HepG2 (cell line): ENCODE data around the gene TPX2. TPM values are rescaled to one million over a fixed set of nuclear protein-coding genes. Genes with fewer than 3 reads are reported as not detected.

Source experiments
- BRD4 ChIP-seq: sonication (generic); formaldehyde crosslinking; IDR thresholded peaks from 2 replicates; pipeline ENCODE4 v1.4.0; 2020; ENCODE audit warnings: missing genetic modification reagents
- CEBPG ChIP-seq: IDR thresholded peaks from 2 replicates; pipeline ENCODE4 v1.6.1; 2016
- CREB1 ChIP-seq, 2 experiments: fragments of 450-650 bp in 1 of 2; IDR thresholded peaks; 2 replicates each; pipeline ENCODE4 v1.6.1; 2016 to 2017; ENCODE audit warnings: control low read depth in 1 of 2, mild to moderate bottlenecking in 1 of 2, missing compliant biosample characterization in 1 of 2, missing genetic modification characterization in 1 of 2
- CREM ChIP-seq, 2 experiments: sonication (generic) in 1 of 2; formaldehyde crosslinking in 1 of 2; IDR thresholded peaks; 2 replicates each; pipeline versions ENCODE4 v1.4.0 to v1.6.1; 2016 to 2020; ENCODE audit warnings: antibody characterized with exemption in 1 of 2, mild to moderate bottlenecking in 1 of 2, missing genetic modification reagents in 1 of 2
- EHMT2 ChIP-seq: fragments of 200-600 bp; sonication (generic); IDR thresholded peaks from 2 replicates; pipeline ENCODE4 v1.7.0; 2017; ENCODE audit warnings: antibody characterized with exemption, low read depth, low read length, borderline replicate concordance
- ELF4 ChIP-seq: sonication (generic); formaldehyde crosslinking; IDR thresholded peaks from 2 replicates; pipeline ENCODE4 v1.5.0; 2020; ENCODE audit warnings: missing genetic modification reagents, mild to moderate bottlenecking, moderate library complexity, borderline replicate concordance
- HDAC2 ChIP-seq: sonication (generic); formaldehyde crosslinking; IDR thresholded peaks from 2 replicates; pipeline ENCODE4 v1.4.0; 2020; ENCODE audit warnings: missing genetic modification reagents
- MXI1 ChIP-seq: IDR thresholded peaks from 3 replicates; pipeline ENCODE4 v1.6.1; 2012; ENCODE audit warnings: low read depth, low read length, inconsistent platforms, borderline replicate concordance
- PHF21A ChIP-seq: sonication (generic); formaldehyde crosslinking; IDR thresholded peaks from 2 replicates; pipeline ENCODE4 v1.5.0; 2020; ENCODE audit warnings: mild to moderate bottlenecking, missing genetic modification reagents
- POLR2A ChIP-seq, 2 experiments: IDR thresholded peaks; 2 replicates each; pipeline ENCODE4 v1.6.1; 2011; ENCODE audit warnings: low read depth in 2 of 2, low read length in 2 of 2, mild to moderate bottlenecking in 1 of 2, moderate library complexity in 1 of 2; ENCODE audit not compliant: insufficient read depth in 1 of 2
- PRPF4 ChIP-seq: fragments of 200-400 bp; formaldehyde crosslinking; IDR thresholded peaks from 2 replicates; pipeline ENCODE4 v1.6.1; 2016; ENCODE audit warnings: low read length, low read depth; ENCODE audit not compliant: poor library complexity, severe bottlenecking
- SP1 ChIP-seq, 2 experiments: fragments of 450-650 bp in 1 of 2; sonication (generic) in 1 of 2; formaldehyde crosslinking in 1 of 2; IDR thresholded peaks; 2 replicates each; pipeline versions ENCODE4 v1.4.0 to v1.6.1; 2016 to 2020; ENCODE audit warnings: missing genetic modification reagents in 1 of 2
- SRY ChIP-seq: sonication (generic); formaldehyde crosslinking; IDR thresholded peaks from 2 replicates; pipeline ENCODE4 v1.8.0; 2022; ENCODE audit warnings: mild to moderate bottlenecking, missing genetic modification reagents
- SSRP1 ChIP-seq: IDR thresholded peaks from 2 replicates; pipeline ENCODE4 v1.6.1; 2016; ENCODE audit warnings: control low read depth
- TAF1 ChIP-seq: sonication (generic); formaldehyde crosslinking; IDR thresholded peaks from 2 replicates; pipeline ENCODE4 v1.4.0; 2020; ENCODE audit warnings: missing genetic modification reagents
- TBL1XR1 ChIP-seq: fragments of 150-350 bp; IDR thresholded peaks from 2 replicates; pipeline ENCODE4 v1.6.1; 2014; ENCODE audit warnings: borderline replicate concordance, low read length; ENCODE audit not compliant: partially characterized antibody
- ZBTB3 ChIP-seq: sonication (generic); formaldehyde crosslinking; IDR thresholded peaks from 2 replicates; pipeline ENCODE4 v1.4.0; 2020; ENCODE audit warnings: low read depth, mild to moderate bottlenecking, moderate library complexity, missing genetic modification reagents, borderline replicate concordance
- ZMYM2 ChIP-seq: sonication (generic); formaldehyde crosslinking; IDR thresholded peaks from 2 replicates; pipeline ENCODE4 v1.8.0; 2022; ENCODE audit warnings: mild to moderate bottlenecking, missing genetic modification reagents
- ZNF256 ChIP-seq: sonication (generic); formaldehyde crosslinking; conservative IDR thresholded peaks from 2 replicates; pipeline ENCODE4 v1.4.0; 2020; ENCODE audit warnings: missing genetic modification reagents
- ZNF496 ChIP-seq: sonication (generic); formaldehyde crosslinking; IDR thresholded peaks from 2 replicates; pipeline ENCODE4 v1.8.1; 2023; ENCODE audit warnings: mild to moderate bottlenecking, moderate library complexity, missing genetic modification reagents; ENCODE audit not compliant: insufficient replicate concordance
- ZNF567 ChIP-seq: sonication (generic); formaldehyde crosslinking; IDR thresholded peaks from 2 replicates; pipeline ENCODE4 v1.8.1; 2023; ENCODE audit warnings: mild to moderate bottlenecking, missing genetic modification reagents, borderline replicate concordance
- ZNF747 ChIP-seq: sonication (generic); formaldehyde crosslinking; IDR thresholded peaks from 2 replicates; pipeline ENCODE4 v1.8.1; 2023; ENCODE audit warnings: missing genetic modification reagents, mild to moderate bottlenecking, borderline replicate concordance
- ZNF768 ChIP-seq: sonication (generic); formaldehyde crosslinking; IDR thresholded peaks from 2 replicates; pipeline ENCODE4 v1.4.0; 2020; ENCODE audit warnings: missing genetic modification reagents
- ZNF850 ChIP-seq: sonication (generic); formaldehyde crosslinking; conservative IDR thresholded peaks from 2 replicates; pipeline ENCODE4 v1.9.0; 2021; ENCODE audit warnings: mild to moderate bottlenecking, missing genetic modification reagents
- polyA plus RNA-seq, 8 experiments: library from polyadenylated mRNA; depleted of rRNA in 3 of 8; stranded (reverse) in 7 of 8; unstranded in 1 of 8; fragments of >200 nt; fragmentation: Illumina TruSeq in 4 of 8; extraction: Trizol in 4 of 8; gene quantifications; 2 replicates each; pipeline versions ENCODE4 v1.2.1 to v1.2.3, GENCODE V29; 2011 to 2016; ENCODE audit warnings: low read depth in 4 of 8, missing spikeins in 1 of 8, mixed read lengths in 1 of 8; ENCODE audit not compliant: insufficient read depth in 1 of 8
- total RNA-seq, 5 experiments: library from RNA; depleted of rRNA; stranded (reverse); fragments of >200 nt; fragmentation: Illumina TruSeq; extraction: Trizol; gene quantifications; 2 replicates each; pipeline ENCODE4 v1.2.3, GENCODE V29; 2016; ENCODE audit warnings: low read depth in 1 of 5
- TF ChIP-seq, protein P1 (sequence below): sonication (generic); formaldehyde crosslinking; IDR thresholded peaks from 2 replicates; pipeline ENCODE4 v1.4.0; 2020; ENCODE audit warnings: missing genetic modification reagents
- TF ChIP-seq, protein P2 (sequence below): sonication (generic); formaldehyde crosslinking; IDR thresholded peaks from 2 replicates; pipeline ENCODE4 v1.4.0; 2020; ENCODE audit warnings: mild to moderate bottlenecking, missing genetic modification reagents

Gene TPX2
- total and polyA plus RNA-seq, 2 of the 13 experiments (the other 11 are each of a cell fraction or from before 2014, with no cell fraction given), result 34.3 to 124 TPM

DNA sequence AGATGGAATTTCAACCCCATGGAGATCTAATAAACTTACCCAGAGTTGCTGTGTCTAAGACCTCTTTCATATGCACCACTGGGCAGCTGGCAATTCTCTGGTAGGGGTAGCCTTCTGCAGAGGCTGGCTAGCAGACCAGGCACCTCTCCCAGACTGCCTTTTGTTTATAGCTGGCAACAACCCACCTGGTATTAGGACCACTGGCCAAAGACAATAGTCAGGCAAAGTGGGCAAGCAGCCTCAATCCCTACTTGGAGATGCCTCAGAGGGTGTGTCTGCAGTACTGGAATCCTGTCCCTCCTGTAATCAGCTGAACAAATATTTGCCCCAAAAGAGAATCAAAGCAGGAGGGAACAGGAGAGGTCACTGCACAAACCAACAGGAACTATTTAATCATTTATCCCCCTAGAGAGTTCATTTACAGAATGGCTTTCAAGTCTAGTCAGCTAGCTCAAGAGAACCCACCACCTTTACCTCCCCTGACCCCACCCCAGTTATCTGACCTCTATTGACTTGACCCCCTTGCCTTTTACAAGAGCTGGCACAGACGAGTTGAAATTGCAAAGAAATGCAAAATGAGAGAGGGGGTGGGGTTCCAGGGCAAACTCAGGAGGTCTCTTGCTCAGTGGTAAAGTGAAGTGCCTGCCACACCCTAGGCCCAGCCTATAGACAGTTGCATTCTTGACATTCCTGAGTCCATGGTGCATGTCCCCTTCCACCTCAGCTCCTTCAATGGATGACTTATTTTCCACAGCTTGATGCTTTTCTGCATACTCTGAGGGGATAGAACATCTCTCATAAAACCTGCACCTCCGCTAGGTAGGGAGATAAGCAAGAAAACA lies 19.2 kb upstream of the TPX2 start (continued):
- TF ChIP-seq ZNF850 (CRISPR knock-in tag) (no peak; the same call in 1 of the 2 replicates), ZNF256 (CRISPR knock-in tag) (no peak; the same call in 1 of the 2 replicates), ZNF747 (CRISPR knock-in tag) (0 out of 2 replicates have a peak, but pooled peaks have one; percentile 68), ZMYM2 (no peak), SSRP1 (CRISPR knock-in tag) (peak; percentile 96; the same call in 1 of the 2 replicates), CREB1 (IDR thresholded peaks at IDR 0.05) (no peak), CREB1 (CRISPR knock-in tag; IDR thresholded peaks at IDR 0.05) (peak; percentile 85), POLR2A (IDR thresholded peaks at IDR 0.05; ENCODE audit: insufficient read depth in 1 of 2, low read depth in 2 of 2, low read length in 2 of 2) (peak; percentile 25 to 64; a peak in 3 of 4 replicates), EHMT2 (0 out of 2 replicates have a peak, but pooled peaks have one; percentile 45), CEBPG (peak; percentile 47), BRD4 (peak; percentile 35), CREM (IDR thresholded peaks at IDR 0.05) (peak; percentile 95), CREM (CRISPR knock-in tag; IDR thresholded peaks at IDR 0.05) (no peak), SRY (CRISPR knock-in tag) (peak; percentile 69; the same call in 1 of the 2 replicates), HDAC2 (CRISPR knock-in tag) (peak; percentile 96), ELF4 (CRISPR knock-in tag) (no peak), PHF21A (CRISPR knock-in tag) (peak; percentile 97), MXI1 (peak; percentile 71; the same call in 1 of the 3 replicates), SP1 (IDR thresholded peaks at IDR 0.05) (no peak), SP1 (CRISPR knock-in tag; IDR thresholded peaks at IDR 0.05) (peak; percentile 23; the same call in 1 of the 2 replicates), PRPF4 (peak; percentile 49), TBL1XR1 (peak; percentile 96), TAF1 (CRISPR knock-in tag) (peak; percentile 68; the same call in 1 of the 2 replicates), ZBTB3 (CRISPR knock-in tag) (peak; percentile 97; the same call in 1 of the 2 replicates), ZNF496 (CRISPR knock-in tag) (no peak), ZNF768 (CRISPR knock-in tag) (no peak; the same call in 1 of the 2 replicates), ZNF567 (CRISPR knock-in tag) (peak; percentile 4; the same call in 1 of the 2 replicates)
- TF ChIP-seq, protein P1, sequence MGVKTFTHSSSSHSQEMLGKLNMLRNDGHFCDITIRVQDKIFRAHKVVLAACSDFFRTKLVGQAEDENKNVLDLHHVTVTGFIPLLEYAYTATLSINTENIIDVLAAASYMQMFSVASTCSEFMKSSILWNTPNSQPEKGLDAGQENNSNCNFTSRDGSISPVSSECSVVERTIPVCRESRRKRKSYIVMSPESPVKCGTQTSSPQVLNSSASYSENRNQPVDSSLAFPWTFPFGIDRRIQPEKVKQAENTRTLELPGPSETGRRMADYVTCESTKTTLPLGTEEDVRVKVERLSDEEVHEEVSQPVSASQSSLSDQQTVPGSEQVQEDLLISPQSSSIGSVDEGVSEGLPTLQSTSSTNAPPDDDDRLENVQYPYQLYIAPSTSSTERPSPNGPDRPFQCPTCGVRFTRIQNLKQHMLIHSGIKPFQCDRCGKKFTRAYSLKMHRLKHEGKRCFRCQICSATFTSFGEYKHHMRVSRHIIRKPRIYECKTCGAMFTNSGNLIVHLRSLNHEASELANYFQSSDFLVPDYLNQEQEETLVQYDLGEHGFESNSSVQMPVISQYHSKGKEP, result no peak; the same call in 1 of the 2 replicates
- TF ChIP-seq, protein P2, sequence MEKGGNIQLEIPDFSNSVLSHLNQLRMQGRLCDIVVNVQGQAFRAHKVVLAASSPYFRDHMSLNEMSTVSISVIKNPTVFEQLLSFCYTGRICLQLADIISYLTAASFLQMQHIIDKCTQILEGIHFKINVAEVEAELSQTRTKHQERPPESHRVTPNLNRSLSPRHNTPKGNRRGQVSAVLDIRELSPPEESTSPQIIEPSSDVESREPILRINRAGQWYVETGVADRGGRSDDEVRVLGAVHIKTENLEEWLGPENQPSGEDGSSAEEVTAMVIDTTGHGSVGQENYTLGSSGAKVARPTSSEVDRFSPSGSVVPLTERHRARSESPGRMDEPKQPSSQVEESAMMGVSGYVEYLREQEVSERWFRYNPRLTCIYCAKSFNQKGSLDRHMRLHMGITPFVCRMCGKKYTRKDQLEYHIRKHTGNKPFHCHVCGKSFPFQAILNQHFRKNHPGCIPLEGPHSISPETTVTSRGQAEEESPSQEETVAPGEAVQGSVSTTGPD, result peak; percentile 83
